Gastrocnemius medialis (tissue), 4 donors: ENCODE measurements around the gene ZIC5. TPM values are rescaled to one million over a fixed set of nuclear protein-coding genes. Genes with fewer than 3 reads are reported as not detected.
"Not testable (repeated sequence)": the region's sequence is repeated elsewhere in the genome, so short reads cannot be mapped to it uniquely, and the experiment has no call there.

Experiments
- ATAC-seq, 2 donors: fragments of 150-250 bp; one replicate each; pipeline ENCODE4 v1.9.1; 2016
- DNase-seq, 2 donors: peaks; one replicate each; pipeline ENCODE4 v3.0.0-alpha.2; 2019
- H3K27ac ChIP-seq, 4 donors: fragments of 200-600 bp; sonication (generic); 1 replicate in 1 of 4; 2 replicates in 3 of 4; pipeline ENCODE4 v1.5.1; 2016 to 2018; ENCODE audit warnings: mild to moderate bottlenecking in 2 of 4, moderate library complexity in 1 of 4
- H3K27me3 ChIP-seq, 3 donors: fragments of 200-600 bp; sonication (generic) in 2 of 3; 1 replicate in 1 of 3; 2 replicates in 2 of 3; pipeline versions ENCODE4 v1.5.1 to v1.6.0; 2016 to 2019; ENCODE audit warnings: mild to moderate bottlenecking in 1 of 3, moderate library complexity in 1 of 3
- H3K36me3 ChIP-seq, 2 donors: fragments of 200-600 bp; sonication (generic) in 1 of 2; one replicate each; pipeline ENCODE4 v1.5.1; 2017 to 2018
- H3K4me1 ChIP-seq, 2 donors: fragments of 200-600 bp; sonication (generic) in 1 of 2; one replicate each; pipeline ENCODE4 v1.5.1; 2016 to 2017; ENCODE audit warnings: mild to moderate bottlenecking in 2 of 2
- H3K4me3 ChIP-seq, 4 donors: fragments of 200-600 bp; sonication (generic) in 3 of 4; 1 replicate in 1 of 4; 2 replicates in 3 of 4; pipeline ENCODE4 v1.5.1; 2016 to 2019; ENCODE audit warnings: mild to moderate bottlenecking in 2 of 4
- H3K9me3 ChIP-seq, 3 donors: fragments of 200-600 bp; sonication (generic) in 2 of 3; 1 replicate in 1 of 3; 2 replicates in 2 of 3; pipeline ENCODE4 v1.5.1; 2016 to 2019
- POLR2A ChIP-seq, 2 donors: fragments of 450-650 bp; IDR thresholded peaks; one replicate each; pipeline ENCODE4 v1.6.1; 2017; ENCODE audit warnings: antibody characterized with exemption in 2 of 2, mild to moderate bottlenecking in 2 of 2, moderate library complexity in 2 of 2
- in situ Hi-C, 4 donors: fragments of 200-750 bp; cut with MboI; loops; one replicate each; pipeline versions ENCODE4 v1.15.0 to v1.8.0; 2017; ENCODE audit warnings: low sequenced_read_pairs in 4 of 4
- intact Hi-C: fragments of 100-400 bp; cut with DNase I; formaldehyde crosslinking; loops from one replicate; pipeline ENCODE4 v1.15.1; 2023; ENCODE audit warnings: low total_unique reads
- total RNA-seq, 4 donors: library from RNA; depleted of rRNA; stranded (reverse); fragments of >200 nt; gene quantifications; one replicate each; pipeline versions ENCODE4 v1.1.0 to v1.2.3, GENCODE V29; 2016
- TF ChIP-seq, protein P1 (sequence below), 5 experiments: fragments of 450-650 bp in 3 of 5; fragments of 200-600 bp in 2 of 5; sonication (generic) in 2 of 5; IDR thresholded peaks in 4 of 5; conservative IDR thresholded peaks in 1 of 5; 1 replicate in 4 of 5; 2 replicates in 1 of 5; pipeline ENCODE4 v1.5.1; 2016 to 2019; ENCODE audit warnings: antibody characterized with exemption in 5 of 5, mild to moderate bottlenecking in 3 of 5, moderate library complexity in 3 of 5

ZIC5 gene
- total RNA-seq, 4 donors from 2014 or later: not detected

DNA sequence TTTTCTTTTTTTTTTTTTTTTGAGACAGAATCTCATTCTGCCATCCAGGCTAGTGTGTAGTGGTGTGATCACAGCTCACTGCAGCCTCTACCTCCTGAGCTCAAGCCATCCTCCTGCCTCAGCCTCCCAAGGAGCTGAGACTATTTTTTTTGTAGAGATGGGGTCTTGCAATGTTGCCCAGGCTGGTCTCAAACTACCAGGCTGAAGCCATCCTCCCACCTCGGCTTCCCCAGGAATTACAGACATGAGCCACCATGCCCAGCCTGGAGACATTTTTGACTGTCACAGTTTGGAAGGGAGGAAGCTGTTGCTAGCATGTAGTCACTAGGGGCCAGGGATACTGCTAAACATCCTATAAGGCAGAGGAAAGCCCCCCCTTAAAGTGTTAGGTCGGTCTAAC is 23.9 kb downstream of the ZIC5 start:
- in situ Hi-C loops: no loop called here
- peaks cover 32 to 61% (median 58%) of the 10 kb centered on the region in 3 donors for H3K27me3 ChIP-seq
- no peak overlapping the region for H3K27ac ChIP-seq
- H3K9me3 ChIP-seq: no peaks in the 10 kb centered on the region
- ATAC-seq (no peak), DNase-seq (no peak)
- TF ChIP-seq, protein P1, sequence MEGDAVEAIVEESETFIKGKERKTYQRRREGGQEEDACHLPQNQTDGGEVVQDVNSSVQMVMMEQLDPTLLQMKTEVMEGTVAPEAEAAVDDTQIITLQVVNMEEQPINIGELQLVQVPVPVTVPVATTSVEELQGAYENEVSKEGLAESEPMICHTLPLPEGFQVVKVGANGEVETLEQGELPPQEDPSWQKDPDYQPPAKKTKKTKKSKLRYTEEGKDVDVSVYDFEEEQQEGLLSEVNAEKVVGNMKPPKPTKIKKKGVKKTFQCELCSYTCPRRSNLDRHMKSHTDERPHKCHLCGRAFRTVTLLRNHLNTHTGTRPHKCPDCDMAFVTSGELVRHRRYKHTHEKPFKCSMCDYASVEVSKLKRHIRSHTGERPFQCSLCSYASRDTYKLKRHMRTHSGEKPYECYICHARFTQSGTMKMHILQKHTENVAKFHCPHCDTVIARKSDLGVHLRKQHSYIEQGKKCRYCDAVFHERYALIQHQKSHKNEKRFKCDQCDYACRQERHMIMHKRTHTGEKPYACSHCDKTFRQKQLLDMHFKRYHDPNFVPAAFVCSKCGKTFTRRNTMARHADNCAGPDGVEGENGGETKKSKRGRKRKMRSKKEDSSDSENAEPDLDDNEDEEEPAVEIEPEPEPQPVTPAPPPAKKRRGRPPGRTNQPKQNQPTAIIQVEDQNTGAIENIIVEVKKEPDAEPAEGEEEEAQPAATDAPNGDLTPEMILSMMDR (IDR thresholded peaks at IDR 0.05 in 4 of 5, conservative IDR thresholded peaks at IDR 0.05 in 1 of 5): no peak
- TF ChIP-seq POLR2A (IDR thresholded peaks at IDR 0.05): no peak
- H3K4me3 ChIP-seq: no peak overlapping the region
- H3K4me1 ChIP-seq: no peaks in the 10 kb centered on the region
- intact Hi-C loops: no loop called here
- no peaks in the 10 kb centered on the region for H3K36me3 ChIP-seq

DNA sequence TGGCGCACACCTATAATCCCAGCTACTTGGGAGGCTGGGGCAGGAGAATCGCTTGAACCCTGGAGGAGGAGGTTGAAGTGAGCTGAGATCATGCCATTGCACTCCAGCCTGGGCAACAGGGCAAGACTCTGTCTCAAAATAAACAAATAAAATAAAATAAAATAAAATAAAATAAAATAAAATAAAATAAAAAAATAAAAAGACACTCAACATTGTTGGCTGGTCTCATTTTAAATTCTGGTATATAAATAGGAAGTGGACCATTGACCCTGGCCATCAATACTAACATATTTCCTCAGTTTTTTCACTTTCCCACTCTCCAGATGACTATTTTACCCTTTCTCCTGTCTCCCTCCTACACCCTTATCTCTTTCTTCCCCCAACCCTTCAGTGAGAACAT is 26.1 kb downstream of the ZIC5 start:
- ATAC-seq, DNase-seq, H3K36me3 ChIP-seq, H3K4me1 ChIP-seq, H3K27ac ChIP-seq, H3K9me3 ChIP-seq, intact Hi-C loops, in situ Hi-C loops, H3K4me3 ChIP-seq: not testable (repeated sequence)
- H3K27me3 ChIP-seq: peaks cover 39 to 58% (median 50%) of the 10 kb centered on the region in 3 donors

DNA sequence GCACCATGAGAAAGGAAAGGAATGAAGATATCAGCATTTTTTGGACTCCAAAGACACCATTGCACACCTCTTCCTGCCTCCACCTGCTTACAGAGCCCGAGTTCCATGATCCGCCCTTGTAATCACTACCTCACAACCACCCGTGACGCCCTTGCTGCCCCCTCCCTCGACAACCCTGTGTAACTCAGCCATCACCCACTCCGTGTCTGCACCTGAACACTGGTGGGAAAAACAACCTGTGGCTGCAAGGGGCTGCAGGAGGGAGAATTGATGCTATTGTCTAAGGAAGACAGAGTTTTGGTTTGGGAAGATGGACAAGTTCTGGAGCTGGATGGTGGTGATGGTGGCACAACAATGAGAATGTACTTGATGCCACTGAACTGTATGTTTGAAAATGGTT is 27.0 kb downstream of the ZIC5 start:
- Histone ChIP-seq H3K27me3 (peaks cover 30 to 53% (median 51%) of the 10 kb centered on the region in 3 donors), H3K4me3 (no peak overlapping the region), H3K9me3 (no peaks in the 10 kb centered on the region), H3K36me3 (no peaks in the 10 kb centered on the region), H3K4me1 (no peaks in the 10 kb centered on the region), H3K27ac (no peak overlapping the region)
- in situ Hi-C loops (no loop called here), intact Hi-C loops (no loop called here)
- TF ChIP-seq, protein P1 (IDR thresholded peaks at IDR 0.05 in 4 of 5, conservative IDR thresholded peaks at IDR 0.05 in 1 of 5): no peak
- TF ChIP-seq POLR2A (IDR thresholded peaks at IDR 0.05): no peak
- ATAC-seq (no peak), DNase-seq (no peak)

DNA sequence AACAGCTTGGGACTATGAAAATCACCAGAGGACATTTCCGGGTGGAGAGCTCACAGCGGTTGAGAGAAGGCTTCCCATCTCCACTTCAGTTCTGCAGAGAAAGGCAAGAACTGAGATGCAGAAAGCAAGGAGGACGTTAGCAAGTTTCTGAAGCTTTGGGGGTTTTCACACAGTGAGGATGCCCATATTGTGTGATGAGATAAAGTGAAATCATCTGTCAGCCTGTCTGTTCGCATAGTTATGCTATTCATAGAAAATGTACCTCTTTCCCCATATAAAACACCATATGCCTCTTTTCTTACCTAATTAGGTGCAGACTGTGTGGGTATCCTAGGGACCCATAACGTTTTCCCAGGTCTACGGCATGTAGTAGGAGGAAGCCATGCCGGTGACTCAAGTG is 27.5 kb downstream of the ZIC5 start:
- ATAC-seq (no peak), DNase-seq (no peak)
- TF ChIP-seq POLR2A (IDR thresholded peaks at IDR 0.05): no peak
- TF ChIP-seq, protein P1 (IDR thresholded peaks at IDR 0.05 in 4 of 5, conservative IDR thresholded peaks at IDR 0.05 in 1 of 5): no peak
- no peak overlapping the region for H3K4me3 ChIP-seq
- H3K36me3 ChIP-seq: no peaks in the 10 kb centered on the region
- in situ Hi-C loops (no loop called here), intact Hi-C loops (no loop called here)
- no peaks in the 10 kb centered on the region for H3K4me1 ChIP-seq
- no peaks in the 10 kb centered on the region for H3K9me3 ChIP-seq
- peaks cover 26 to 53% (median 46%) of the 10 kb centered on the region in 3 donors for H3K27me3 ChIP-seq
- H3K27ac ChIP-seq: no peak overlapping the region

DNA sequence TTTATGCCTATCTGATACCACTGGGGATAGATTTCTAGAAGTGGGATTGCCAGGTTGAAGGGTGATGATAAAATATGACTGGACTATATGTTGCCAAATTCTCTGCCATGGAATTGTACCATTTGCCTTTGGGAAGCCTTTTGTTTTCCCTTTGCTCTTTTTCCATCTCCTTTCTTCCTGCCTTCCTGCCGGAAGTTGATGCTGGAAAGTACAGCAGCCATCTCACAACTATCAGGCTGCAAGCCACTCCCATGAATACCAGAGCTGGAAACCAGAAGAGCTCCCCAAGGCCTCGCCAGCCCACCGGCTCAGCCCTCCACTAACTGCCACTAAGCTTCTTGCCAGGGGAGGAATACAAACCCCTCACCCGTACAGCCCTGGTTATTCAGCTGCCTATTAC is 29.7 kb downstream of the ZIC5 start:
- DNase-seq (no peak), ATAC-seq (no peak)
- no peaks in the 10 kb centered on the region for H3K9me3 ChIP-seq
- H3K27me3 ChIP-seq: peaks cover 17 to 44% (median 35%) of the 10 kb centered on the region in 3 donors
- no peaks in the 10 kb centered on the region for H3K4me1 ChIP-seq
- no peaks in the 10 kb centered on the region for H3K36me3 ChIP-seq
- TF ChIP-seq, protein P1 (IDR thresholded peaks at IDR 0.05 in 4 of 5, conservative IDR thresholded peaks at IDR 0.05 in 1 of 5): no peak
- no peak for TF ChIP-seq POLR2A (IDR thresholded peaks at IDR 0.05)
- H3K27ac ChIP-seq: no peak overlapping the region
- in situ Hi-C loops: no loop called here
- H3K4me3 ChIP-seq: no peak overlapping the region
- intact Hi-C loops: no loop called here
